GM19023 (cell line): Measurements from ENCODE around the gene ATG4C.
A peak's percentile ranks its signal among the peaks of the same experiment; 100 is the strongest.
"Not testable (repeated sequence)": the region's sequence is repeated elsewhere in the genome, so short reads cannot be mapped to it uniquely, and the experiment has no call there.

ENCODE experiments used
- ATAC-seq: cut with Tn5 transposase; IDR thresholded peaks from one replicate; pipeline ENCODE4 v1.9.1; 2021; ENCODE audit warnings: mild to moderate bottlenecking, moderate library complexity; ENCODE audit not compliant: unreplicated experiment

ATG4C gene

GRCh38 chr1:62783736-62784508 lies at the start of gene ATG4C:
Gene ATG4C (plus strand): TSS chr1:62784132. CDS start chr1:62803787, 19,655 bp downstream.
- ATAC-seq, result peak; percentile 99

GRCh38 chr1:62735491-62736171 lies 48.3 kb upstream of the ATG4C start:
- no peak for ATAC-seq

- ATAC-seq, result not testable (repeated sequence)
Measured at GRCh38 chr1:62740701-62741100, 43.2 kb upstream of the ATG4C start.

GRCh38 chr1:62744611-62745577 lies 39.0 kb upstream of the ATG4C start:
- no peak for ATAC-seq

GRCh38 chr1:62746086-62746808 lies 37.7 kb upstream of the ATG4C start:
- no peak for ATAC-seq

- no peak for ATAC-seq
Measured at GRCh38 chr1:62746809-62747138, 37.2 kb upstream of the ATG4C start.

- ATAC-seq, result no peak
Measured at GRCh38 chr1:62753031-62753965, 30.6 kb upstream of the ATG4C start.

- not testable (repeated sequence) for ATAC-seq
Measured at GRCh38 chr1:62754938-62755337, 29.0 kb upstream of the ATG4C start.

- ATAC-seq, result not testable (repeated sequence)
Measured at GRCh38 chr1:62756255-62756884, 27.6 kb upstream of the ATG4C start.

- not testable (repeated sequence) for ATAC-seq
Measured at GRCh38 chr1:62759232-62759875, 24.6 kb upstream of the ATG4C start.

GRCh38 chr1:62760021-62760782 lies 23.7 kb upstream of the ATG4C start:
- ATAC-seq, result not testable (repeated sequence)

- ATAC-seq, result not testable (repeated sequence)
Measured at GRCh38 chr1:62761223-62761870, 22.6 kb upstream of the ATG4C start.

GRCh38 chr1:62762027-62762426 lies 21.9 kb upstream of the ATG4C start:
- not testable (repeated sequence) for ATAC-seq

GRCh38 chr1:62765981-62766380 lies 18.0 kb upstream of the ATG4C start:
- no peak for ATAC-seq

- not testable (repeated sequence) for ATAC-seq
Measured at GRCh38 chr1:62768551-62768950, 15.4 kb upstream of the ATG4C start.

- ATAC-seq, result no peak
Measured at GRCh38 chr1:62772607-62773295, 11.2 kb upstream of the ATG4C start.

GRCh38 chr1:62774006-62774405 lies 9.9 kb upstream of the ATG4C start:
- ATAC-seq, result no peak
